HG02852 (cell line): ENCODE measurements around the gene GADD45B.
"Not testable (repeated sequence)": the region's sequence is repeated elsewhere in the genome, so short reads cannot be mapped to it uniquely, and the experiment has no call there.

Experiments
- ATAC-seq: cut with Tn5 transposase; IDR thresholded peaks from one replicate; pipeline ENCODE4 v1.9.1; 2021; ENCODE audit warnings: mild to moderate bottlenecking, moderate library complexity; ENCODE audit not compliant: unreplicated experiment

Gene GADD45B

GRCh38 chr19:2512523-2513431, 36.9 kb downstream of the GADD45B start:
- ATAC-seq = no peak

- no peak for ATAC-seq
Observed at GRCh38 chr19:2514981-2515518, 39.1 kb downstream of the GADD45B start.

GRCh38 chr19:2516727-2517126, 40.8 kb downstream of the GADD45B start:
- no peak for ATAC-seq

GRCh38 chr19:2517881-2518601, 42.1 kb downstream of the GADD45B start:
- no peak for ATAC-seq

GRCh38 chr19:2518856-2519255, 42.9 kb downstream of the GADD45B start:
- not testable (repeated sequence) for ATAC-seq

GRCh38 chr19:2519482-2519881, 43.6 kb downstream of the GADD45B start:
- no peak for ATAC-seq

GRCh38 chr19:2523630-2524311, 47.8 kb downstream of the GADD45B start:
- no peak for ATAC-seq

GRCh38 chr19:2524361-2524839, 48.5 kb downstream of the GADD45B start:
- ATAC-seq = no peak

- ATAC-seq = no peak
Observed at GRCh38 chr19:2524840-2525723, 49.2 kb downstream of the GADD45B start.

- ATAC-seq = no peak
Observed at GRCh38 chr19:2527171-2527570, 51.2 kb downstream of the GADD45B start.

- ATAC-seq = no peak
Observed at GRCh38 chr19:2527686-2528085, 51.8 kb downstream of the GADD45B start.
